GM12878 (cell line): ENCODE measurements around the gene MAGEB18. TPM values are rescaled to one million over a fixed set of nuclear protein-coding genes. Genes with fewer than 3 reads are reported as not detected.

Source experiments
- ATAC-seq: fragments of 200-7000 bp; cut with Tn5 transposase; 3 replicates; pipeline ENCODE4 v1.9.1; 2020; ENCODE audit warnings: mild to moderate bottlenecking, moderate library complexity
- BruUV-seq: library from RNA; stranded (reverse); fragments of 400-500 nt; replicated peaks from 2 replicates; lab custom pipeline; 2021; lab: Mats Ljungman, UMichigan
- CTCF ChIA-PET: fragments of 300-600 bp; sonication (Branson Sonifier 250); formaldehyde crosslinking; extraction: SDS; loops from one replicate; lab custom pipeline; 2021; ENCODE audit warnings: inconsistent platforms; lab: Yijun Ruan, JAX
- POLR2A ChIA-PET: fragments of 350-600 bp; formaldehyde crosslinking; extraction: SDS; loops from one replicate; lab custom pipeline; 2021; ENCODE audit warnings: inconsistent platforms; lab: Charles Lee
- RAD21 ChIA-PET: fragments of 300-600 bp; sonication (Branson Sonifier 250); formaldehyde crosslinking; loops from one replicate; lab custom pipeline; 2023; ENCODE audit warnings: antibody characterized with exemption; ENCODE audit not compliant: unreplicated experiment; lab: Charles Lee
- SMC1A ChIA-PET: fragments of 300-600 bp; sonication (Branson Sonifier 250); formaldehyde crosslinking; loops from one replicate; lab custom pipeline; 2023; ENCODE audit not compliant: unreplicated experiment, uncharacterized antibody; lab: Charles Lee
- DNase-seq: peaks from one replicate; pipeline ENCODE4 v3.0.0-alpha.2; 2011; ENCODE audit warnings: low read depth, low spot score
- FAIRE-seq: peaks from 3 replicates; lab custom pipeline; 2011; peaks lifted over from hg19 to GRCh38; lab: Jason Lieb, UNC
- H2AFZ ChIP-seq: 2 replicates; pipeline ENCODE4 v1.6.0; 2011; ENCODE audit warnings: low read depth, low read length, control low read depth; ENCODE audit not compliant: control insufficient read depth
- H3K27ac ChIP-seq: 2 replicates; pipeline ENCODE4 v1.5.1; 2011; ENCODE audit warnings: control low read depth; ENCODE audit not compliant: control insufficient read depth, insufficient read depth
- H3K27me3 ChIP-seq, 2 experiments: replicated peaks in 1 of 2; 2 replicates each; pipeline versions ENCODE4 v1.6.0 to v1.6.1; 2011; ENCODE audit warnings: low read length in 1 of 2; ENCODE audit not compliant: control insufficient read depth in 2 of 2, insufficient read depth in 2 of 2
- H3K36me3 ChIP-seq, 2 experiments: 2 replicates each; pipeline ENCODE4 v1.5.1; 2011; ENCODE audit warnings: low read length in 1 of 2; ENCODE audit not compliant: control insufficient read depth in 2 of 2, insufficient read depth in 2 of 2
- H3K4me1 ChIP-seq: 2 replicates; pipeline ENCODE4 v1.6.1; 2011; ENCODE audit warnings: mild to moderate bottlenecking, low read length, moderate library complexity, mixed read lengths; ENCODE audit not compliant: control insufficient read depth, insufficient read depth
- H3K4me2 ChIP-seq: 2 replicates; pipeline ENCODE4 v1.6.0; 2011; ENCODE audit warnings: control low read depth; ENCODE audit not compliant: control insufficient read depth, insufficient read depth
- H3K4me3 ChIP-seq: fragments of 200-600 bp; sonication (generic); 2 replicates; pipeline ENCODE4 v1.5.1; 2016
- H3K79me2 ChIP-seq: 2 replicates; pipeline ENCODE4 v1.6.0; 2011; ENCODE audit warnings: low read length; ENCODE audit not compliant: control insufficient read depth, insufficient read depth
- H3K9ac ChIP-seq: 2 replicates; pipeline ENCODE4 v1.8.0; 2011; ENCODE audit warnings: low read length, control low read depth, mixed read lengths; ENCODE audit not compliant: control insufficient read depth, insufficient read depth
- H3K9me3 ChIP-seq: replicated peaks from 3 replicates; pipeline ENCODE4 v1.5.1; 2011; ENCODE audit warnings: mild to moderate bottlenecking, low read length; ENCODE audit not compliant: control insufficient read depth, insufficient read depth
- H4K20me1 ChIP-seq: 2 replicates; pipeline ENCODE4 v1.6.0; 2011; ENCODE audit not compliant: control insufficient read depth, insufficient read depth
- NR2C2 ChIP-seq: IDR thresholded peaks from 2 replicates; pipeline ENCODE4 v1.6.1; 2011; ENCODE audit warnings: borderline replicate concordance, low read depth; ENCODE audit not compliant: control insufficient read depth, insufficient read length
- RBBP5 ChIP-seq: fragments of 200-600 bp; sonication (generic); conservative IDR thresholded peaks from 2 replicates; pipeline ENCODE4 v1.6.1; 2016
- SRF ChIP-seq, 2 experiments: IDR thresholded peaks; 2 replicates each; pipeline ENCODE4 v1.6.1; 2011; ENCODE audit warnings: low read depth in 2 of 2, low read length in 2 of 2, mild to moderate bottlenecking in 1 of 2, moderate library complexity in 1 of 2
- ZNF384 ChIP-seq: IDR thresholded peaks from 2 replicates; pipeline ENCODE4 v1.6.1; 2012; ENCODE audit warnings: low read depth, mild to moderate bottlenecking, low read length, improper control_type of control experiment, borderline replicate concordance
- WGBS: methylation state at CpG from one replicate; pipeline ENCODE4 v1.1.6; 2016; ENCODE audit warnings: low lambda C conversion rate; ENCODE audit not compliant: insufficient replicate concordance, insufficient coverage; ENCODE audit errors: missing lambda C conversion rate; 5-methylcytosine and 5-hydroxymethylcytosine counted together
- in situ Hi-C: fragments of 300-500 bp; cut with MboI; formaldehyde crosslinking; loops from 9 replicates; pipeline ENCODE4 v1.14.3; 2018; ENCODE audit warnings: mixed read lengths
- intact Hi-C: fragments of 100-400 bp; cut with micrococcal nuclease; formaldehyde crosslinking; loops from one replicate; pipeline ENCODE4 v1.14.2; 2022; ENCODE audit not compliant: unreplicated experiment
- polyA plus RNA-seq, 11 experiments: library from polyadenylated mRNA; depleted of rRNA in 4 of 11; unstranded in 6 of 11; stranded (reverse) in 5 of 11; fragments of >200 nt; fragmentation: Nextera tagmentation in 4 of 11; fragmentation: Illumina TruSeq in 1 of 11; extraction: Ambion mirVana in 4 of 11; extraction: Trizol in 1 of 11; gene quantifications; 1 replicate in 1 of 11; 2 replicates in 10 of 11; pipeline versions ENCODE4 v1.2.1 to v1.2.3, GENCODE V29; 2011 to 2016; ENCODE audit warnings: inconsistent platforms in 2 of 11, missing spikeins in 2 of 11, low read depth in 1 of 11
- total RNA-seq, 4 experiments: library from RNA; depleted of rRNA in 3 of 4; stranded (reverse); fragments of >200 nt in 3 of 4; fragmentation: Illumina TruSeq in 1 of 4; extraction: Trizol in 1 of 4; gene quantifications; 2 replicates each; pipeline versions ENCODE4 v1.2.1 to v1.2.3, GENCODE V29; 2013 to 2021
- TF ChIP-seq, protein P1 (sequence below): IDR thresholded peaks from 2 replicates; pipeline ENCODE4 v1.6.1; 2012; ENCODE audit warnings: low read depth, low read length, improper control_type of control experiment

The MAGEB18 gene
- total and polyA plus RNA-seq, 10 of the 15 experiments (the other 5 are each of a cell fraction or from before 2014, with no cell fraction given) = not detected

DNA sequence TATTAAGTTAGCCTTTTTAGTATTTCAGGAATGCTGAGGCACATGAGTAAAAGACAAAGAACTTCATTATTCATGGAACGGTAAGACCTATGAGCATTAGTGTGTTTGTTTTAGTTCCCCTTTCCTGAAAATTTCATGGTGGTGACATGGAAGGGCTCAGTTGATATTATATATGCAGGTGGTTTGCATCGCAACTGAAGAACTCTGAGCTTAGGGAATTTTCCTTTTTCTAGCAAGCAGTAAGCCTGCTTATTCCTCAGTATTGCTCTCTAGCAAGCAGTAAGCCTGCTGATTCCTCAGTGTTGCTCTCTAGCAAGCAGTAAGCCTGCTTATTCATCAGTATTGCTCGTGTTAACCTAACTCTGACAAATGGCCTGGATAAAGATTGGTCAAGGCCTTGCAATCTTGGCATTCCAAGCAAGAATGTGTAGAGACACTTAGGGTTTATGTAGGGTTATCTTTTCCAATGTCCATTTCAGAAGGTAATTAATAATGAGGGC, 37.7 kb upstream of the MAGEB18 start:
- ChIA-PET CTCF (interaction anchor here (1.0 kb wide), 1 partner anchor 14 kb away, joined by 3 read pairs; no protein-coding TSS in a partner anchor), SMC1A (no interaction called here)
- no peak for FAIRE-seq

DNA sequence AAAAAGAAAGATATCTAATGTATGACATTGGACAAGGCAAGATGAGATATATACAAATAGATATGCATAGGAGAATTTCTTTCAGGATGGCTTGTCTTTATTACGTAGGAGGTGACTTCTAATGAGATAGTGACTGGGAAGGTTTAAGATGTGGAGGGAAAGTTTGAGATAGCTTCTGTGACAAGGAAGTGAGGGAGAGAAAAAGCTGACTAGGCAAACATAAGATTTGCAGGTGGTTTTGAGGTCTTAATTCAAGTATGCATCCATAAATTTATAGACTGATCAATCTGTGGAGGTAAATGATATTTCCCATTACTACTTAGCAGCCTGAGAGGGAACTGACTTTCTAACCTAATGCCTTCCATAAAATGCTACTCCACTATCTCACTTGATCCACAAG, 29.0 kb upstream of the MAGEB18 start:
- no peaks in the 10 kb centered on the region for H3K9me3 ChIP-seq
- no peaks in the 10 kb centered on the region for H3K79me2 ChIP-seq
- DNase-seq (no peak), ATAC-seq (no peak), FAIRE-seq (no peak)
- in situ Hi-C loops (no loop called here), intact Hi-C loops (no loop called here)
- H3K4me3 ChIP-seq = no peak overlapping the region
- no peak overlapping the region for H2AFZ ChIP-seq
- RAD21 ChIA-PET = no interaction called here
- no peaks in the 10 kb centered on the region for H3K4me1 ChIP-seq
- no peaks in the 10 kb centered on the region for H3K36me3 ChIP-seq
- no peaks in the 10 kb centered on the region for H3K27me3 ChIP-seq
- BruUV-seq = no TSS peak
- TF ChIP-seq RBBP5 (no peak), NR2C2 (no peak)
- H3K4me2 ChIP-seq = no peak overlapping the region
- no peaks in the 10 kb centered on the region for H4K20me1 ChIP-seq
- CTCF ChIA-PET = no interaction called here
- 67% methylated on average over 1 of the region's 1 CpG for WGBS
- SMC1A ChIA-PET = no interaction called here
- no peak overlapping the region for H3K9ac ChIP-seq
- H3K27ac ChIP-seq = no peak overlapping the region
- POLR2A ChIA-PET = no interaction called here

More for the DNA sequence above, 37.7 kb upstream of the MAGEB18 start:
- H3K9me3 ChIP-seq = no peaks in the 10 kb centered on the region
- no peaks in the 10 kb centered on the region for H3K36me3 ChIP-seq
- no peaks in the 10 kb centered on the region for H3K27me3 ChIP-seq
- H2AFZ ChIP-seq = no peak overlapping the region
- POLR2A ChIA-PET = no interaction called here
- no peaks in the 10 kb centered on the region for H3K79me2 ChIP-seq
- BruUV-seq = no TSS peak
- no peak overlapping the region for H3K9ac ChIP-seq
- ATAC-seq = no peak
- no peak overlapping the region for H3K4me2 ChIP-seq
- intact Hi-C loops (no loop called here), in situ Hi-C loops (no loop called here)
- no peak overlapping the region for H3K27ac ChIP-seq
- no peaks in the 10 kb centered on the region for H4K20me1 ChIP-seq
- H3K4me1 ChIP-seq = no peaks in the 10 kb centered on the region
- no peak for DNase-seq
- H3K4me3 ChIP-seq = no peak overlapping the region
- RAD21 ChIA-PET = no interaction called here
- TF ChIP-seq, protein P1, sequence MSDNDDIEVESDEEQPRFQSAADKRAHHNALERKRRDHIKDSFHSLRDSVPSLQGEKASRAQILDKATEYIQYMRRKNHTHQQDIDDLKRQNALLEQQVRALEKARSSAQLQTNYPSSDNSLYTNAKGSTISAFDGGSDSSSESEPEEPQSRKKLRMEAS = no peak
- TF ChIP-seq ZNF384 = no peak
- no peak for TF ChIP-seq SRF (IDR thresholded peaks at IDR 0.05; ENCODE audit: low read depth in 2 of 2, low read length in 2 of 2)
- 51% methylated on average over 3 of the region's 3 CpGs for WGBS
